SU-DHL-6 (cell line): ENCODE data around the gene OR10G8.

Experiments
- H2AFZ ChIP-seq: fragments of 200-600 bp; sonication (generic); 2 replicates; pipeline ENCODE4 v1.6.1; 2014; ENCODE audit warnings: low read depth, mild to moderate bottlenecking, moderate library complexity, mixed read lengths, antibody characterized with exemption, low read length; ENCODE audit not compliant: severe bottlenecking
- H3F3A ChIP-seq: fragments of 200-600 bp; shearing (Covaris generic); 2 replicates; pipeline ENCODE4 v1.6.0; 2016; ENCODE audit warnings: antibody characterized with exemption, mild to moderate bottlenecking; ENCODE audit not compliant: insufficient read depth
- H3K27ac ChIP-seq: fragments of 200-600 bp; sonication (generic); 2 replicates; pipeline ENCODE4 v1.5.1; 2016; ENCODE audit warnings: low read depth, mild to moderate bottlenecking, low read length, moderate library complexity, mixed read lengths
- H3K27me3 ChIP-seq: fragments of 200-600 bp; sonication (generic), shearing (Covaris generic); 2 replicates; pipeline ENCODE4 v1.6.0; 2014; ENCODE audit warnings: mild to moderate bottlenecking, low read length
- H3K36me3 ChIP-seq: fragments of 200-600 bp; sonication (generic); 2 replicates; pipeline ENCODE4 v1.6.1; 2014; ENCODE audit warnings: mild to moderate bottlenecking, low read length, mixed read lengths
- H3K4me2 ChIP-seq: fragments of 300-600, 200-600 bp; shearing (Covaris generic), sonication (generic); 2 replicates; pipeline ENCODE4 v1.6.0; 2014; ENCODE audit warnings: low read length, low read depth, mild to moderate bottlenecking; ENCODE audit not compliant: poor library complexity, severe bottlenecking
- H3K4me3 ChIP-seq: fragments of 200-600 bp; sonication (generic); 2 replicates; pipeline ENCODE4 v1.5.1; 2014; ENCODE audit warnings: antibody characterized with exemption, low read length, mild to moderate bottlenecking, mixed read lengths; ENCODE audit not compliant: insufficient read depth, poor library complexity, severe bottlenecking
- H3K79me2 ChIP-seq: fragments of 200-600 bp; sonication (generic); 2 replicates; pipeline ENCODE4 v1.6.1; 2014; ENCODE audit warnings: mild to moderate bottlenecking, low read length, moderate library complexity; ENCODE audit not compliant: insufficient read depth
- H3K9ac ChIP-seq: fragments of 200-600 bp; sonication (generic); 2 replicates; pipeline ENCODE4 v1.7.0; 2014; ENCODE audit warnings: mild to moderate bottlenecking, low read length
- H3K9me2 ChIP-seq: fragments of 200-600 bp; sonication (generic); replicated peaks from 2 replicates; pipeline ENCODE4 v1.6.1; 2014; ENCODE audit warnings: low read length; ENCODE audit not compliant: insufficient read depth
- H3K9me3 ChIP-seq: fragments of 200-600 bp; sonication (generic); 2 replicates; pipeline ENCODE4 v1.6.1; 2014; ENCODE audit warnings: low read length, mixed read lengths; ENCODE audit not compliant: insufficient read depth
- H4K20me1 ChIP-seq: fragments of 200-600 bp; sonication (generic); 2 replicates; pipeline ENCODE4 v1.6.1; 2014; ENCODE audit warnings: low read depth, mild to moderate bottlenecking, antibody characterized with exemption, low read length, moderate library complexity, mixed read lengths
- EZH2phosphoT487 ChIP-seq: fragments of 200-600 bp; sonication (generic), shearing (Covaris generic); conservative IDR thresholded peaks from 2 replicates; pipeline ENCODE4 v1.6.1; 2018; ENCODE audit warnings: mild to moderate bottlenecking, antibody characterized with exemption, low read length, moderate library complexity, mixed read lengths
- TF ChIP-seq, protein P1 (sequence below): fragments of 200-600 bp; sonication (generic); IDR thresholded peaks from one replicate; pipeline ENCODE4 v1.5.1; 2017; ENCODE audit warnings: antibody characterized with exemption, mild to moderate bottlenecking, low read length, moderate library complexity; ENCODE audit not compliant: insufficient read depth, poor library complexity, severe bottlenecking

OR10G8 gene

DNA sequence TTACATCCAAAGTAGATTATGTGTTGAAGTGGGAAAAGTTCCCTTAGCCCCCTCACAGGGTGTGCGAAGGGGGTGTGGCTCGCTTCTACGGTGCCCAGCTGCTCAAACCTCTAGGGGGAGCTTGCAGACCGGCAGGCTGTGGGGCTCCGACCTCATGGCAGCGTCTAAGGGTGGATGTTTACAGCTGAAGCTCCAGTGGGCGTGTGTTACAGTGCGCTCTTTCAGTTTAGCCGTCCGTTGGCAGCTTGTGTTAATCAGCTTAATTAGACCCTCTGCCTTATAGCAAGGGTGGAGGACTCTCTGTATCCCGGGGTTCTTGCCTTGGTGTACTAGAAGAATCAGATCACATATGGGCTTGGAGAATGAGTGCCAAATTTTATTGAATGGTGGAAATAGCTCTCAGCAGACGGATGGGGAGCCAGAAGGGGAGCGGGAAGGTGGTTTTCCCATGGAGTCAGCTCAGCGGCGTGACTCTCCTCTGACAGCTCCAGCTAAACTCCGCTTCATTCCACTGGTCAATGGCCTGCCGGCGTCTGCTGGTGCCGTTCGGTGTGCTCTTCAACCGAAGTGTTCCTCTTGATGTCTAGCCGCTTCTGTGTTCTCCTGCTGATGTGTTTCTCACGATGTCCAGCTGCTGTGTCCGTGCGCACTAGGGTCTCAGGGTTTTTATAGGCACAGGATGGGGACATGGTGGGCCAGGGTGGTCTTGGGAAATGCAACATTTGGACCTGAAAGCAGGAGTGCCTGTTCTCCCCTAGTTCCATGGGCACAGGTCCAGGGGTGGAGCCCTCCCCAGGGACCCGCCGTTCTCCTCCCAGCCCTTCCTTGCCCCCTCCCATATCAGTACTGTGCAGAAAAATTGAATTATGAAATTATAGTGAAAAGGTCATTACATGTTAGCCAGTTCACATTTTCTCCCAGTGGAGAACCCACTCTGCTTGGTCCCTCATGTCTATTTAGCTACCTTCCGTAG lies 43.1 kb downstream of the OR10G8 start:
- Histone ChIP-seq H3K4me2 (peak overlapping the region; percentile 21), H3K9me3 (no peaks in the 10 kb centered on the region), H3K9me2 (no peaks in the 10 kb centered on the region), H3K36me3 (no peaks in the 10 kb centered on the region), H3K9ac (no peak overlapping the region), H3F3A (no peaks in the 10 kb centered on the region), H4K20me1 (no peaks in the 10 kb centered on the region), H3K4me3 (no peak overlapping the region), H3K27ac (no peak overlapping the region), H3K79me2 (no peaks in the 10 kb centered on the region), H3K27me3 (no peaks in the 10 kb centered on the region), H2AFZ (no peak overlapping the region)
- no peak for TF ChIP-seq EZH2phosphoT487
- TF ChIP-seq, protein P1, sequence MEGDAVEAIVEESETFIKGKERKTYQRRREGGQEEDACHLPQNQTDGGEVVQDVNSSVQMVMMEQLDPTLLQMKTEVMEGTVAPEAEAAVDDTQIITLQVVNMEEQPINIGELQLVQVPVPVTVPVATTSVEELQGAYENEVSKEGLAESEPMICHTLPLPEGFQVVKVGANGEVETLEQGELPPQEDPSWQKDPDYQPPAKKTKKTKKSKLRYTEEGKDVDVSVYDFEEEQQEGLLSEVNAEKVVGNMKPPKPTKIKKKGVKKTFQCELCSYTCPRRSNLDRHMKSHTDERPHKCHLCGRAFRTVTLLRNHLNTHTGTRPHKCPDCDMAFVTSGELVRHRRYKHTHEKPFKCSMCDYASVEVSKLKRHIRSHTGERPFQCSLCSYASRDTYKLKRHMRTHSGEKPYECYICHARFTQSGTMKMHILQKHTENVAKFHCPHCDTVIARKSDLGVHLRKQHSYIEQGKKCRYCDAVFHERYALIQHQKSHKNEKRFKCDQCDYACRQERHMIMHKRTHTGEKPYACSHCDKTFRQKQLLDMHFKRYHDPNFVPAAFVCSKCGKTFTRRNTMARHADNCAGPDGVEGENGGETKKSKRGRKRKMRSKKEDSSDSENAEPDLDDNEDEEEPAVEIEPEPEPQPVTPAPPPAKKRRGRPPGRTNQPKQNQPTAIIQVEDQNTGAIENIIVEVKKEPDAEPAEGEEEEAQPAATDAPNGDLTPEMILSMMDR = peak; percentile 60

DNA sequence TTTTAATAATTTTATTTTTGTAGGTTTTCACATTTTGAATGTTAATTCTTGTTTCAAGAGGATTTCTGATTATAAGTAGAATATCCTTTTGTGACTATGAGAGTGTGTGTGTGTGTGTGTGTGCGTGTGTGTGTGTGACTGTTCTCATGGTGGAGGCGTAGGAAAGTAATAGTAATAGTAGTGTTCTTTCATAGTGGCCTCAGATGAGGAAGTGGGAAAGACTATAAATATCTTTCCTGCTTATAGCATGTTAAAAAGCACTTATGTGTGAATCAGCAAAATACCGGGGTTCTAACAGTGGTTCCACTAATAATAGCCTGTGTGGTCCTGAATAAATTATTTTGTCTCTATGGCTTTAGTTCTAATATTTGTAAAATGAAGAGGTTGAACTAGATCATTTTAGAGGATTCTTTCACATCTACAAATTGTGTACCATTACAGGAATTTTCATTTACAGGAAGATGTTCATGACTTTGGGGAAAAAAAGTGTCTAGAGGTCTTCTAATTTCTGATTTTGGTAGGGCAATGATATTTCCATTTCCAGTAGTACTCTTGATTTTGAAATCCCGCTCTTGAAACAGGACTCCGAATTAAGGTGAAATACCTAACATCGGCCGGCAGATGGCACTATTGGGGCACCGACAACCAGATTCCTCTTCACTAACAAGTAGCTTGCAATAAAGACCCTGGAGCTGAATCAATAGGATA lies 44.5 kb downstream of the OR10G8 start:
- Histone ChIP-seq H3F3A (no peaks in the 10 kb centered on the region), H3K27ac (no peak overlapping the region), H3K9ac (no peak overlapping the region), H3K79me2 (no peaks in the 10 kb centered on the region), H3K9me2 (no peaks in the 10 kb centered on the region), H3K4me3 (no peak overlapping the region), H4K20me1 (no peaks in the 10 kb centered on the region), H3K4me2 (peak overlapping the region; percentile 38), H3K9me3 (no peaks in the 10 kb centered on the region), H2AFZ (no peak overlapping the region), H3K36me3 (no peaks in the 10 kb centered on the region), H3K27me3 (no peaks in the 10 kb centered on the region)
- TF ChIP-seq, protein P1 = peak; percentile 64
- no peak for TF ChIP-seq EZH2phosphoT487

DNA sequence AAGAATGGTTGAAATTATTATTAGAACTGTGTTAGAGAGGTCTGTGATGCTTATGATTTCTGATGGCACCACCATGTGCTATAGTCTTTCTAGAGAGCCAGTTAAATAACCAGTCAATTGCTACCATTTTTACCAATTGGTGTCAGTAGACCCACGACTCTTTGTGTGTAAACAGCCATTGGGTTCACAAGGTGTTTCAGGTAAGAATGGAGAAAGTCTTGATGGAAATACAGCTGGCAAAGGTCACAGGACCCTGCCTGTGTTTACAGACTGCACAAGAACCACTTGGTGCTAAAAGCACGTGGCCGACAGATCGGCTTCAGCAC lies 45.0 kb downstream of the OR10G8 start:
- H3F3A ChIP-seq = no peaks in the 10 kb centered on the region
- H2AFZ ChIP-seq = no peak overlapping the region
- no peaks in the 10 kb centered on the region for H3K27me3 ChIP-seq
- no peaks in the 10 kb centered on the region for H3K36me3 ChIP-seq
- no peaks in the 10 kb centered on the region for H4K20me1 ChIP-seq
- H3K4me3 ChIP-seq = no peak overlapping the region
- H3K79me2 ChIP-seq = no peaks in the 10 kb centered on the region
- H3K9me2 ChIP-seq = no peaks in the 10 kb centered on the region
- H3K4me2 ChIP-seq = no peak overlapping the region
- no peak overlapping the region for H3K9ac ChIP-seq
- H3K27ac ChIP-seq = no peak overlapping the region
- no peaks in the 10 kb centered on the region for H3K9me3 ChIP-seq
- no peak for TF ChIP-seq EZH2phosphoT487
- TF ChIP-seq, protein P1 = no peak
